H9 (cell line): ENCODE results near the gene AQP2. TPM values are rescaled to one million over a fixed set of nuclear protein-coding genes. Genes with fewer than 3 reads are reported as not detected.

ENCODE experiments used
- DNase-seq: peaks from one replicate; pipeline ENCODE4 v3.0.0-alpha.2; 2017
- H2AFZ ChIP-seq: one replicate; pipeline ENCODE4 v1.6.1; 2013; ENCODE audit warnings: mild to moderate bottlenecking, low read length, control low read depth, moderate library complexity
- H2AK5ac ChIP-seq: 2 replicates; pipeline ENCODE4 v1.6.1; 2013; ENCODE audit warnings: low read length, control low read depth, mixed read lengths; ENCODE audit not compliant: insufficient read length
- H2BK120ac ChIP-seq: one replicate; pipeline ENCODE4 v1.6.1; 2013; ENCODE audit warnings: low read depth, mild to moderate bottlenecking, low read length, control low read depth, inconsistent platforms; ENCODE audit not compliant: poor library complexity, severe bottlenecking
- H2BK12ac ChIP-seq: 2 replicates; pipeline ENCODE4 v1.6.1; 2013; ENCODE audit warnings: low read length, control low read depth, mixed read lengths, low read depth; ENCODE audit not compliant: insufficient read length
- H2BK15ac ChIP-seq: 2 replicates; pipeline ENCODE4 v1.6.1; 2013; ENCODE audit warnings: low read depth, low read length, control low read depth
- H2BK20ac ChIP-seq: one replicate; pipeline ENCODE4 v1.6.1; 2013; ENCODE audit warnings: low read depth, mild to moderate bottlenecking, low read length, control low read depth, inconsistent platforms; ENCODE audit not compliant: poor library complexity, severe bottlenecking
- H2BK5ac ChIP-seq: 2 replicates; pipeline ENCODE4 v1.6.1; 2013; ENCODE audit warnings: low read length, control low read depth, mixed read lengths; ENCODE audit not compliant: insufficient read length
- H3K14ac ChIP-seq: 2 replicates; pipeline ENCODE4 v1.6.1; 2013; ENCODE audit warnings: low read length, control low read depth; ENCODE audit not compliant: insufficient read depth
- H3K18ac ChIP-seq: 2 replicates; pipeline ENCODE4 v1.6.1; 2013; ENCODE audit warnings: low read depth, mild to moderate bottlenecking, mixed read lengths, low read length, control low read depth; ENCODE audit not compliant: insufficient read length
- H3K23ac ChIP-seq: 2 replicates; pipeline ENCODE4 v1.6.1; 2013; ENCODE audit warnings: low read length, control low read depth, mixed read lengths, low read depth; ENCODE audit not compliant: insufficient read length
- H3K23me2 ChIP-seq: 2 replicates; pipeline ENCODE4 v1.6.1; 2013; ENCODE audit warnings: low read depth, mild to moderate bottlenecking, mixed read lengths, low read length, control low read depth; ENCODE audit not compliant: insufficient read length, poor library complexity, severe bottlenecking
- H3K27ac ChIP-seq: 2 replicates; pipeline ENCODE4 v1.5.1; 2013; ENCODE audit warnings: low read length, control low read depth, mixed read lengths, low read depth; ENCODE audit not compliant: insufficient read length
- H3K27me3 ChIP-seq: 2 replicates; pipeline ENCODE4 v1.6.1; 2013; ENCODE audit warnings: low read length, control low read depth, inconsistent platforms; ENCODE audit not compliant: insufficient read depth
- H3K4ac ChIP-seq: 2 replicates; pipeline ENCODE4 v1.6.1; 2013; ENCODE audit warnings: low read depth, mild to moderate bottlenecking, control low read depth, inconsistent platforms, low read length, moderate library complexity
- H3K4me1 ChIP-seq: 2 replicates; pipeline ENCODE4 v1.6.1; 2013; ENCODE audit warnings: low read length, control low read depth, inconsistent platforms; ENCODE audit not compliant: insufficient read depth
- H3K4me2 ChIP-seq: 2 replicates; pipeline ENCODE4 v1.6.1; 2013; ENCODE audit warnings: low read length, control low read depth, mixed read lengths; ENCODE audit not compliant: insufficient read length, insufficient read depth
- H3K56ac ChIP-seq: 2 replicates; pipeline ENCODE4 v1.6.1; 2013; ENCODE audit warnings: low read depth, mild to moderate bottlenecking, mixed read lengths, low read length, control low read depth; ENCODE audit not compliant: insufficient read length
- H3K79me1 ChIP-seq: 2 replicates; pipeline ENCODE4 v1.6.1; 2013; ENCODE audit warnings: low read depth, mild to moderate bottlenecking, moderate library complexity, low read length, control low read depth, inconsistent platforms; ENCODE audit not compliant: insufficient read depth, poor library complexity, severe bottlenecking
- H3K79me2 ChIP-seq: 2 replicates; pipeline ENCODE4 v1.6.1; 2013; ENCODE audit warnings: low read length, control low read depth, inconsistent platforms; ENCODE audit not compliant: insufficient read depth
- H3K9ac ChIP-seq: 2 replicates; pipeline ENCODE4 v1.6.1; 2013; ENCODE audit warnings: low read length, control low read depth, mixed read lengths; ENCODE audit not compliant: insufficient read length; ENCODE audit errors: extremely low read depth
- H3K9me3 ChIP-seq: one replicate; pipeline ENCODE4 v1.6.1; 2013; ENCODE audit warnings: low read depth, low read length, inconsistent platforms; ENCODE audit not compliant: control insufficient read depth
- H3T11ph ChIP-seq: one replicate; pipeline ENCODE4 v1.6.1; 2013; ENCODE audit warnings: mild to moderate bottlenecking, low read length, control low read depth, inconsistent platforms
- H4K20me1 ChIP-seq: one replicate; pipeline ENCODE4 v1.6.1; 2013; ENCODE audit not compliant: control insufficient read depth, insufficient read length, insufficient read depth
- H4K5ac ChIP-seq: 2 replicates; pipeline ENCODE4 v1.6.1; 2013; ENCODE audit warnings: low read depth, mild to moderate bottlenecking, mixed read lengths, low read length, control low read depth; ENCODE audit not compliant: insufficient read length
- H4K8ac ChIP-seq: replicated peaks from 2 replicates; pipeline ENCODE4 v1.6.1; 2013; ENCODE audit warnings: low read length, control low read depth, mixed read lengths, low read depth; ENCODE audit not compliant: insufficient read length
- H4K91ac ChIP-seq: 2 replicates; pipeline ENCODE4 v1.6.1; 2013; ENCODE audit warnings: low read depth, mild to moderate bottlenecking, moderate library complexity, mixed read lengths, low read length, control low read depth; ENCODE audit not compliant: insufficient read length
- H3K27ac Mint-ChIP-seq, 3 experiments: 2 replicates in 2 of 3; 3 replicates in 1 of 3; pipeline ENCODE4 v1.8.0; 2020 to 2021; ENCODE audit warnings: mixed read lengths in 3 of 3, mild to moderate bottlenecking in 1 of 3, moderate library complexity in 1 of 3
- H3K27me3 Mint-ChIP-seq: 2 replicates; pipeline ENCODE4 v1.8.0; 2021; ENCODE audit warnings: low read depth, mild to moderate bottlenecking, moderate library complexity, mixed read lengths
- H3K36me3 Mint-ChIP-seq, 3 experiments: 2 replicates in 2 of 3; 3 replicates in 1 of 3; pipeline ENCODE4 v1.8.0; 2020 to 2021; ENCODE audit warnings: low read depth in 3 of 3, mixed read lengths in 3 of 3; ENCODE audit not compliant: insufficient read depth in 1 of 3
- H3K4me1 Mint-ChIP-seq, 2 experiments: 2 replicates each; pipeline ENCODE4 v1.8.0; 2020; ENCODE audit warnings: mixed read lengths in 2 of 2
- H3K4me3 Mint-ChIP-seq, 2 experiments: 2 replicates in 1 of 2; 3 replicates in 1 of 2; pipeline ENCODE4 v1.8.0; 2020 to 2021; ENCODE audit warnings: mild to moderate bottlenecking in 2 of 2, mixed read lengths in 2 of 2, moderate library complexity in 1 of 2
- H3K9me3 Mint-ChIP-seq, 2 experiments: 2 replicates in 1 of 2; 3 replicates in 1 of 2; pipeline ENCODE4 v1.8.0; 2020; ENCODE audit warnings: mild to moderate bottlenecking in 2 of 2, mixed read lengths in 2 of 2, moderate library complexity in 1 of 2
- CTCF ChIP-seq: fragments of 200-600 bp; sonication (generic); conservative IDR thresholded peaks from 3 replicates; pipeline ENCODE4 v1.8.0; 2021; ENCODE audit warnings: antibody characterized with exemption, mild to moderate bottlenecking
- WGBS: extraction: QIAGEN DNeasy Blood & Tissue Kit; methylation state at CpG from one replicate; pipeline ENCODE4 v1.1.7; 2013; ENCODE audit warnings: missing lambda C conversion rate, low lambda C conversion rate, mixed read lengths; ENCODE audit not compliant: insufficient read length; ENCODE audit errors: extremely low coverage; 5-methylcytosine and 5-hydroxymethylcytosine counted together
- total RNA-seq: library from RNA; stranded (reverse); gene quantifications from 2 replicates; pipeline ENCODE4 v1.2.1, GENCODE V29; 2021

AQP2 gene
- total RNA-seq, 1 experiment from 2014 or later = not detected

GRCh38 chr12:49944718-49945117 lies 5.8 kb upstream of the AQP2 start:
- no peak overlapping the region for H3K18ac ChIP-seq
- H3K56ac ChIP-seq = no peak overlapping the region
- H3K27me3 ChIP-seq = no peaks in the 10 kb centered on the region
- H3K4ac ChIP-seq = no peak overlapping the region
- Mint-ChIP-seq H3K36me3 (no peaks in the 10 kb centered on the region), H3K27me3 (peaks cover 27% of the 10 kb centered on the region), H3K4me3 (no peak overlapping the region), H3K9me3 (no peaks in the 10 kb centered on the region), H3K27ac (no peak overlapping the region), H3K4me1 (peaks cover 41 to 60% of the 10 kb centered on the region in 2 experiments)
- no peak overlapping the region for H3K14ac ChIP-seq
- H4K91ac ChIP-seq = no peak overlapping the region
- H2AK5ac ChIP-seq = no peak overlapping the region
- no peak overlapping the region for H3T11ph ChIP-seq
- no peak overlapping the region for H2AFZ ChIP-seq
- no peak overlapping the region for H3K4me2 ChIP-seq
- H2BK20ac ChIP-seq = no peak overlapping the region
- no peak overlapping the region for H3K23ac ChIP-seq
- H3K79me1 ChIP-seq = no peaks in the 10 kb centered on the region
- H2BK5ac ChIP-seq = no peak overlapping the region
- no peak overlapping the region for H4K8ac ChIP-seq
- H3K9ac ChIP-seq = no peak overlapping the region
- peaks cover 5% of the 10 kb centered on the region for H3K23me2 ChIP-seq
- H2BK15ac ChIP-seq = no peak overlapping the region
- no peak overlapping the region for H3K27ac ChIP-seq
- no peak for TF ChIP-seq CTCF
- H4K5ac ChIP-seq = no peak overlapping the region
- H3K9me3 ChIP-seq = no peaks in the 10 kb centered on the region
- no CpG with 5 or more reads among the region's 3 CpGs for WGBS
- no peak overlapping the region for H2BK120ac ChIP-seq
- no peak for DNase-seq
- no peaks in the 10 kb centered on the region; the same call in 1 of the 2 replicates for H3K4me1 ChIP-seq
- H4K20me1 ChIP-seq = no peaks in the 10 kb centered on the region
- H3K79me2 ChIP-seq = no peaks in the 10 kb centered on the region
- no peak overlapping the region for H2BK12ac ChIP-seq
